Hematopoietic multipotent progenitor cell treated with erythropoietin and hydrocortisone succinate and interleukin-3 and kit ligand, for 8 days (in vitro differentiated cells): ENCODE measurements around the gene GPLD1.
"Not testable (repeated sequence)": the region's sequence is repeated elsewhere in the genome, so short reads cannot be mapped to it uniquely, and the experiment has no call there.

ENCODE experiments used
- DNase-seq: peaks from one replicate; pipeline ENCODE4 v3.0.0-alpha.2; 2015

Gene GPLD1, protein sequence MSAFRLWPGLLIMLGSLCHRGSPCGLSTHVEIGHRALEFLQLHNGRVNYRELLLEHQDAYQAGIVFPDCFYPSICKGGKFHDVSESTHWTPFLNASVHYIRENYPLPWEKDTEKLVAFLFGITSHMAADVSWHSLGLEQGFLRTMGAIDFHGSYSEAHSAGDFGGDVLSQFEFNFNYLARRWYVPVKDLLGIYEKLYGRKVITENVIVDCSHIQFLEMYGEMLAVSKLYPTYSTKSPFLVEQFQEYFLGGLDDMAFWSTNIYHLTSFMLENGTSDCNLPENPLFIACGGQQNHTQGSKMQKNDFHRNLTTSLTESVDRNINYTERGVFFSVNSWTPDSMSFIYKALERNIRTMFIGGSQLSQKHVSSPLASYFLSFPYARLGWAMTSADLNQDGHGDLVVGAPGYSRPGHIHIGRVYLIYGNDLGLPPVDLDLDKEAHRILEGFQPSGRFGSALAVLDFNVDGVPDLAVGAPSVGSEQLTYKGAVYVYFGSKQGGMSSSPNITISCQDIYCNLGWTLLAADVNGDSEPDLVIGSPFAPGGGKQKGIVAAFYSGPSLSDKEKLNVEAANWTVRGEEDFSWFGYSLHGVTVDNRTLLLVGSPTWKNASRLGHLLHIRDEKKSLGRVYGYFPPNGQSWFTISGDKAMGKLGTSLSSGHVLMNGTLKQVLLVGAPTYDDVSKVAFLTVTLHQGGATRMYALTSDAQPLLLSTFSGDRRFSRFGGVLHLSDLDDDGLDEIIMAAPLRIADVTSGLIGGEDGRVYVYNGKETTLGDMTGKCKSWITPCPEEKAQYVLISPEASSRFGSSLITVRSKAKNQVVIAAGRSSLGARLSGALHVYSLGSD

DNA sequence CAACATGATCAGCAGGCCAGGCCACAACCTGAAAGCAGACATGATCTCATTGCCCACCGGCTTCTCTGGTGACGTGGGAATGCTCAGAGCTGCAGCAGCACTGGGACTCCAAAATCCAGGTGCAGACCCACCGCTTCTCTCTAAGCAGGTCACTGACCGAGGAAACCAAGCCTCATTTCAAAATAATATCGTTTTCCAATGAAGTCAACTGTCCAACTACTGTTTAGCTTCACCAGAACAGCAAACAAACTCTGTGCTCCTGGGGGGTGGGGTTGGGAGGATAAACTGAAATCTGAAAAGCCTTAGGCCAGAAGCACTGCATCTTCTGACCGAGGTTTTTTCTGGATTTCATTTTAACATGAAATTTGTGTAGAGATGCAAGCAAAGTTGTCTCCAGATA, at the start of gene GPLD1:
Gene GPLD1 (minus strand): TSS at position 109 of the 400 bp plus-strand sequence. CDS start 67 bp downstream, at position 42.
- DNase-seq = no peak

DNA sequence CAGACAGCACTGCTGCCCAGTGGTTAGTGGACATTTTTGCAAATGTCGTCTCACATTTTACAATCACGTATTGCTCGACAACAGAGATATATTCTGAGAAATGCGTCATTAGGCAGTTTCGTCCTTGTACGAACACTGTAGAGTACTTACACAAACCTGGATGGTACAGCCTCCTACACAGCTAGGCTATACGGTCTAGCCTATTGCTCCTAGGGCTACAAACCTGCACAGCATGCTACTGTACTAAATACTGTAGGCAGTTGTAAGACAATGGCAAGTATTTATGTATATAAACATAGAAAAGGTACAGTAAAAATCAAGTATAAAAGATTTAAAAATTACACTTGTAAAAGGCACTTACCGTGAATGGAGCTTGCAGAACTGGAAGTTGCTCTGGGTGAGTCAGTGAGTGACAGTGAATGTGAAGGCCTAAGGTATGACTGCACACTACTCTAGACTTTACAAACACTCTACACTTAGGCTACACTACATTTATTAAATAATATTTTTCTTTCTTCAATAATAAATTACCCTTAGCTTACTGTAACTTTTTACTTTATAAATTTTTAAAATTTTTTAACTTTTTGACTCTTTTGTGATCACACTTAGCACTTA, 48.5 kb upstream of the GPLD1 start:
- DNase-seq = no peak

DNA sequence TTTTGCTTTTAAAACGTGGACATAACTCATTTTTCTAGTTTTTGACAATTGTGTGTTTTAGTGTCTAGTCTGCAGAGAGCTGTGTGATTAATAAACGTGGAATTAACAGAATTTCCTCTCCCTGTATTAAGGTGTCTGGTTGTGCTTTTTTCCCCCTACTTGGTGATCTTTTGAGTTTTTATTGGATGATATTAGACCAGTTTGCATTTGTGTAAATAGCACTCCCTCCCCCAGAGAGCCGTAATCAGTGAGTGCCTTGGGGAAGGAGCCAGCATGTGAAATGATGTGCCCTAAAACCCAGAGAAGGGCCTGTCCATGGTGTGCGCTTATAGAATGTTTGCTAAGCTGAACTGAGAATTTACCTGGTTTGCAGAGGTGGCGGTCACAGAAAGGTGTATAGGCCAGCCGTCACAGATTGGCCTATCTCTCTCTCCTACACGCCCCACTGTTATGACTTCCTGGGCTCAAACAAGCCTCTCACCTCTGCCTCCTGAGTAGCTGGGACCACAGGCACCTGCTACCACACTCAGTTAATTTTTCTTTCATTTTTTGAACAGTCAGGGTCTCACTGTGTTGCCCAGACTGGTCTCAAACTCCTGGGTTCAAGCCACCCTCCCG, 47.8 kb upstream of the GPLD1 start:
- DNase-seq = no peak

DNA sequence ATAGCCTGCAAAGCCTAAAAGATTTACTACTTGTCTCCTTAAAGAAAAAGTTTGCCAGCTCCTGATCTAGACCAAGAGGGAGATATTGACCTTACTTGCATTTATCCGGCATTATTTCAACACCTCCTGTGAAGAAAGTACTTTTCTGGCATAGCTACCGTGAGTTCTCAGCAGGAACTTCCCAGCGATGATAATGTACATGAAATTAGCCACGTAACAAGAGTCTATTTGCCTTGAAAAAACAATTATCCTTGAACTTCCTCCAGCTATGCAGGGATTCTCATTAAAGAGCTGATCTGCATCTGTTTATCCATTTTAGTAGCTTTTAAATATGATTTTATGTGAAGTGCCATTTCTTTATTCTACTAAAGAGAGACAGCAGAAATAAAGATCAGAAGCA, 47.1 kb upstream of the GPLD1 start:
- no peak for DNase-seq

DNA sequence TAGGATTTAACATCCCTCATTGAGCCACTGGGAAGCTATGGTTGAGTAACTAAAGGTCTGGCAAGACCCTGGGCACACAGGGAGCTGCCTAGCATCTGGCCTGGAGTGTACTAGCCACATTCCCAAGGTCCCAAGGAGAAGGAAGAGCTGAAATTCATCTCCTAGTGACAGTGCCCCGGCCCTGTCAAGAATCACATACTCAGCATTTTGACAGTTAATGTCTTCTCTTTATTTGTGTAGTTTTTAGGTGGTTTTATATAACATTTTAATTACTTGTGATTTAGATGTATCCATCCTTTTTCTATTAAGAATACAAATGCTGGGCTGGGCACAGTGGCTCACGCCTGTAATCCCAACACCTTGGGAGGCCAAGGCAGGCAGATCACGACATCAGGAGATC, 45.8 kb upstream of the GPLD1 start:
- no peak for DNase-seq

DNA sequence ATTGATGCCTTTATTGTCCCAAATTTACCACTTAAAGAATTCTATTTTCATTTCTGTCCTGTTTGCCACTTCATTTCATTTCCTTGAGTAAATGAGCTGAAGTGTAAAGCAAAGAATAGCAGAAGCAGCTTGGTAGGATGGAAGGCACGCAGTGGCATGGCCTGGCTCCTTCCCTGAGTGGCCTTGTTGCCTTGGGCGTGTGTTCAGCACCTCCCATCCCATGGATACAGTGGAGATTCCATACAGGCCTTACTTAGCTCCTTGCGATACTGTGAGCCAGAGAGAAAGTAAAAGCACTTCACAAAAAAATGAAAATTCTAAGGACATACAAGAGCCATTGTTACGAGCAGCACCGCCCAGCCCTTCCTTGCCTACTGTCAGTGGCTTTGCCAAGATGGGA, 45.0 kb upstream of the GPLD1 start:
- DNase-seq = no peak

DNA sequence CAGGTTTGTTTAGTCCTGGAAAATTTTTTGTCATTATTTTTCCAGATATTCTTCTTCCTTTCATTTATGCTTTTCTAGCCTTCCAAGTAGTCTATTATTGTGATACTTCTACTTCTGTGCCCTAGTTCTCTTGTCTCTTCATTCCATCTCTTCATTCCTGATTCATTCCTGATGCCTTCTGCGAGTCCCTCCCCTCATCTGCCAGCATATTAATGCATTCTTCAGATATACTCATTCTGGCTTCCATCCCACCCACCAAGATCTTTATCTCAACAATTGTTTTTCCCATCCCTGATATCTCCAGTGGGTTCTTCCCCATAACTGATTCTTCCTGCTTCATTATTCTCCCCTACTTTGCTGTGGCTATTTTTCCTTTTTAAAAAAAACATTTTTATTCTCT, 40.6 kb upstream of the GPLD1 start:
- DNase-seq = no peak

DNA sequence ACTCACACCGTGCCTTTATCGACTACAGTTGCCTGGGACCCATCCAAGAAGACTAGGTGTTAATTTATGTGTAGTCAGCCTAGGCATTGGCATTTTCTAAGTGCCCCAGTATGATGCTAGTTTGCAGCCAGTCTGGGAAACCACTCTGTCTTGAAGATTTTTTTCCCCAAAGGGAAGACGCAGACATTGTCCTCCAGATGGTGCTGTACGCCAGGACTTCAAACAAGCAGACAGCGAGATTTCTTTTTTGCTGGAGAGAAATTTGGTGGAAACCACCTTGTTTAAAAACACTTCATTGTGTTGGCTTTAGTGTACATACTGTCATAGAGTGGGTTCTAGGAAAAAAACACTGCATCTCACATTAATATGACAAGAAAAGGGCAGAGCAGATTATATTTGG, 35.4 kb upstream of the GPLD1 start:
- peak; percentile 66 for DNase-seq

DNA sequence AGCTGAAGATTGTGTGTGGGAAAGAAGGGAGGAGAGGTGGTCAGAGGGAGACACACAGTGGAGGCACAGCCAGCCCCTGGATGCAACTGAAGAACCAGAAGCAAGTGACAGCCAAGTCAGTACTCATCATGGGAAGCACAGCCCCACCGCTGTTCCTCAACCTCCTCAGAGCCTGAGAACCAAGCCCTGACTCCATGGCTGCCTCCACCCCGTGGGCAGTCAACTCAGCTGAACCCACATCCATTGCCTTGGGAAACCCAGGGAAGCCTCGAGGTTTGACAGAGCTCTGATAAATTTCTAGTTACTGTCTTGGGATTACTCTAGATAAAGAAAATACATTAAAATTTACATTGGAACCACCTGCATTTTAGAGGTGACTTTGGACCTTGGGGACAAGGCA, 35.0 kb upstream of the GPLD1 start:
- no peak for DNase-seq

DNA sequence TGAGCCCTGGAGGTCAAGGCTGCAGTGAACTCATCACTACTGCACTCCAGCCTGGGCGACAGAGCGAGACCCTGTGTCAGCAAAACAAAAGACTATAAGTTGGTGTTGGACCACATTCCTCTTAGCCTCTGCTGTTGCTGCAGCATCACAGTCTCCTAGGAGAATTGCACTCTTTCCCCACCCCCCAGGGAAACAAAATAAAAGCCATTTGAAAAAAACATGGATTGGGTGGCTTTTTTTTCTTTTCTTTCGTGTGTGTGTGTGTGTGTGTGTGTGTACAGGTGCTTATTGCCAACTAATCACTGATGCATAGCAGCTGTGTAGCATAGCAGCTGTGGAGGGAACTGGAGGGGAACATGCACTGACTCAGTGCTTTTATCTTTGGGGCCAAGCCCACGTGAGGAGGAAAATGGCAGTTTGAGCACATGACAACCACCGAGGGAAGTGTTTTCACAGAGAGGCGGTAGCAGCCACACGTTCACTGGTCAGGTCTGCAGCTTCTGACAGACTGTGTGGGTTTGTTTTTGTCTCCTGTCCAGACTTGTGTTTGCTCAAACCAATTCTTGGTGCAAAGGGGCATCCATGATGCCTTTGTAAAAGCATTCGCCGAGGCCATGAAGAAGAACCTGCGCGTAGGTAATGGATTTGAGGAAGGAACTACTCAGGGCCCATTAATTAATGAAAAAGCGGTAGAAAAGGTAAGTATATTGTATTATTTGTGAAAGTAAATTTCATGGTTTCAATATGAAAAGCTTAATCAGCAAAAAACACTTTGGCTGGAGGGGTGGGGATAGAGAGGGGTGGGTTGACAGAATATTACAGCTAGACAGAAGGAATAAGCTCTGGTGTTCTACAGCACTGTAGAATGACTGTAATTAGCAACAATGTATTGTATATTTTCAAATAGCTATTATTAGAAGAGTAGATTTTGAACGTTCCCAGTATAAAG, 33.1 kb upstream of the GPLD1 start:
- peak; percentile 79 for DNase-seq

DNA sequence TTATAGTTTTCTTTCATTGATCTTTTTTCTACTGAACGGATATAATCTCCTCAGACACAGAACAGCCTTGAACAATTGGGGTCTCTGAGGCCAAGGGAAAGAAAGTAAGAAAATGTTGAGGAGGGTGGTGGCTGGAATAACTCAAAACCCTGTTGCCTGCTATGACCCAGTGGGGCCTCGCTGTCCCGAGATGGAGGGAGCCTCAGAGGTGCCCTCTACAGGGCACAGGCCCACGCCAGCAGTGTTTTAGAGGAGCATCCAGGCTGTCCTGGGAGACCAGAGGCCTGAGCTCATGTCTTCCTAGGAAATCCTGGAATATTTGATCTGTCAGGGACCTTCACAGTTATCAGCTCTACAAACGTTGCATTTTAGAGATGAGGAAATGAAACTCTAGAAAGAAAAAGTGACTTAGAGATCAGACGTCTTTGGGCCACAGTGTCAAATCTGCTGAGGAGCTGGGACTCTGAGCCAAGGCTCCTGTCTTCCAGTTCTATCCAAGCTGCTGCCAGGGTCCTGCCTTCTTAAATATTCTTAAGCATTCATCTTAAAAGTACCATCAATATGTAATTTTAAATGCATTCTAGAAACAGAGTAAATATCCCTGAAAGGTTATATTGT, 31.7 kb upstream of the GPLD1 start:
- DNase-seq = peak; percentile 70

DNA sequence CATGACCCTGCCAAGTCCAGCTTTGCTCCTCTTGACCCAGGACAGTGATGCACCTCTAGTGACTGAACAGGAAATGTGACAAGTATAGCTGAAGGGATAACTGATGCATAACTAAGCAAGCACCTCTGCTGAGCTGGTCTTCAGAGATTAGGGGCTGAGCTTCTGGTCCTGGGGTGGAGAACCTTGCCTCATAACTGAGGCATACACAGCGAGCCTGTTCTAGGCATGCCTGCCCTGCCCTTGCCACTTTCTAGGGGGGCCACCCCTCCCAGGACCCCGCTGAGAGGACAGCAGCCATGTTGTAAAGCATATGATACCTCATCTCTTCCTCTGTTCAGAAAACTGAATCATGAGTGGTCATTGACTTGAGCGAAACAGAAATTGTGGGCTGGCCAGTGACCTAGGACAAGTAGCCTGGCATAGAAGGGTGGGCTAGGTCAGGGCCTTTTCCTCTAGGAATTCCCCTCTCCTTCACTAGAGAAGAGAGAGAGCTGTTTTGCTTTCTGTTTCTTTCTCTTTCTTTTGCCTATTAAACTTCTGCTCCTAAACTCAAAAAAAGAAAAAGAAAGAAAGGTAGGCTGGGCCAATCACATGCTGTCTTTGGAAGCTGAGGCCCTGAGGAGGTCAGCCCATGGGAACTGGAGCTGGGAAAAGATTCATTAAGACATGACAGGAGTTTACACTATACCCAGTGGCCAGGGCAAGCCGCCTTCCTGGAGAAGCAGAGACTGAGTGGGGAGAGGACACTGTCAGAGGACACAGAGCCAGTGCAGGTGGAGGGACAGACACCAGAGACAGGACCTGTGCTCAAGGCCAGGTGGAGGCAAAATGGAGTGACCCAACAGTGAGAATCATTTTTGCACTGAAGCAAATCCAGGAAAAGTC, 28.5 kb upstream of the GPLD1 start:
- DNase-seq = no peak

DNA sequence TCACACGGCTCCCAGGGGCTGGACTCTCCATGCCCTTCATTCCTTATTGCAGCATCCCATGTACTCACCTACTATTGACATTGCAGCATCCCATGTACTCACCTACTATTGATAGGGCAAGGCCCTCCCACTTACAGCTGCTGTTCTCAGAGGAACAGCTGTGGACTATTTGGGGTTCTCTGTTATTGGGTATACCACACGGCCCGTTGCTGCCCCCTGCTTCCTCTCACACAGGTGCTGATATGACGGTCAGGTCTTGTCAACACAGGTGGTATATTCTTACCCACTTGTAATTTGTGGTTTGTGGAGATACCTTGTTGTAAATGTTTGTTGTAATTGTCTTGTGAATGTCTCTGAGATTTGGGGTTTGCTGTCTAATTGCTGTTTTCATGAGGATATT, 24.2 kb upstream of the GPLD1 start:
- DNase-seq = no peak

DNA sequence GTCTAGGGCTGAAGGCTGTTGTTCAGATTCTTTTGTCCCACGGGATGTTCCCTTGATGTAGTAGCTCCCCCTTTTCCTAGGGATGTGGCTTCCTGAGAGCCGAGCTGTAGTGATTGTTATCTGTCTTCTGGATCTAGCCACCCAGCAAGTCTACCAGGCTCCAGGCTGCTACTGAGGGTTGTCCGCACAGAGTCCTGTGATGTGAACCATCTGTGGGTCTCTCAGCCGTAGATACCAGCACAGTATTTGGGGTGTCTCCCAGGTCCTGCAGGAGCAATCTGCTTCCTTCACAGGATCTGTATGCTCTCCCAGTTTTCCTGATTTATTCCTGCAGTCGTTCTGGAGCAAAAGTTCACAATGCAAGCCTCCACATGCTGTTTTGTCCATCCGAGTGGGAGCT, 22.6 kb upstream of the GPLD1 start:
- not testable (repeated sequence) for DNase-seq

DNA sequence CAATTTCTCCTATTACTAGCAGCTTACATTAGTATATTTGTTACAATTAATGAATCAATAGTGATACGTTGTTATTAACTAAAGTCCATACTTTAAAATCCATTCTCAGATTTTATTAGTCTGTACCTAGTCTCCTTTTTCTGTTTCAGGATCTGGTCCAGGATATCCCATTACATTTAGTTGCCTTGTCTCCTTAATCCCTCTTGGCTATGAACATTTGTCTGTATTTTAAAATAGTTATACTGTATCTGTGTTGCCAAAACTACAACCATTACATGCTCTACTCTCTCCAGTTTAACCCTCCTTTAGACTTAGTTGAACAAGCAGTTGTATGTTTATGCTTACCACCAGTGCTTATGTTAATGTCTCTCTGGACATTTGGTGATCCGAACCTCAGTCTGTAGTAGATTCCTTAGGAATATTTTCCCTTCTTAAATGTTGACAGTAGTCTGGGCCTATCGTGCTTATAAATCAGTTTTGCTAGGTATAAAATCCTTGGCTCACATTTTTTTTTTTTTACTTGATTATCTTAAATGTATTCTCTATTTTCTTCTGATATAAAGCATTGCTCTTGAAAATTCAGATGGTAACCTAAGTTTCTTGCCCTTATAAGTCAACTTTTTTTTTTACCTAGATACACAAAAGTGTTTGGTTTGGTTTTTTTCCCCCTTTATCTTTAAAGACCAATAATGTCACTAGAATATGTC, 17.6 kb upstream of the GPLD1 start:
- no peak for DNase-seq

DNA sequence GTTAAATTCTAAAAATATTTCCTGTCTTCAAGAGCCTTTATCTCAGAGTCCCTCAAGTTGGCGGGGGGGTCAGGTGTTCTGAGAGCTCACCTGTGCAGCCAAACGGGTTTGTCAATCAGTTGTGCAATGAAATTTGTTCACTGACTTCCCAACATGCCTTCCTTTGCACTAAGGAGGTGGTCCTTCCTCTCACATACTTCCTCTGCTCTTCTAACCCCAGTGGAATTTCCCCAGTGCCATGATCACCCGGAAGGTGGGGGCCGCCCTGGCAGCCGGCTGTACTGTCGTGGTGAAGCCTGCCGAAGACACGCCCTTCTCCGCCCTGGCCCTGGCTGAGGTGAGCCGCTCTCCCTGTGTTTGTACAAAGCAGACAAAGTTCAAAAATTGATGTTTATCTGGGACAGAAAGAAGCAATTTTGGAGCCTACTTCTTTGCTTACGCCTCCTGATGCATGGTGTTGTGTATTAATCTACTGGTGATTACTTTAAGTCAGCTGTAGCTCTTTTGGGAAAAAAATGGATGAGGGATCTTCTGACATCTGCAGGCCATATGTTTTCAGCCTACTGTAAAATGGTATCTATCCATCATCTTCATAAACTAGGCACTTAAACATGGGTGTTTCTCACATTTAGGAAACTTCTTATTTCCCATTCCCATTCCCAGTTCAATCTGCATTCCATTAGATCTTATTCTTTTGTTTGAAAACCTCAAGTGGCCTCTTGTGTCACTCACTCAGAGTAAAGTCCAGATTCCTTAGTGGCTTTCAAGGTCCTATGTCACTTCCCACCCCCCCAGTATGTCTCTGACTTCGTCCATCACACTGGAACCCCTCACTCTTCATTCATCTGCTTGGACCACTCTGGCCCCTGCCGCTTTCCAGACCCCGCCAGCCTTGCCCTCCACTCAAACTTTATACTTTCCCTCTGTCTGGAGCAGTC, 15.5 kb upstream of the GPLD1 start:
- DNase-seq = no peak

DNA sequence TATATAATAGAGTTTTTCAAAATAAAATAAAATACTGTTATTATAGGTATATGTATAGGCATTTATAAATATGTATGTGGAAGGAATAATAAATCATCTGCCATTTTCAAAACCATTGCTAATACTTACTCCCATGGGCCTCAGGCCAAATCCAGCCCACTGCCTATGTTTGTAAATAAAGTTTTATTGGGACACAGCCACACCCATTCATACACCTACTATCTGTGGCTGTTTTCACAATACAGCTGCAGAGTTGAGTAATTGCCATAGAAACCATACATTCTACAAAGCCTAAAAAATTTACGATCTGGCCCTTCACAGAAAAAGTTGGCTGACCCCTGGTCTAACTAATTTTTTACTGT, 14.9 kb upstream of the GPLD1 start:
- DNase-seq = no peak

DNA sequence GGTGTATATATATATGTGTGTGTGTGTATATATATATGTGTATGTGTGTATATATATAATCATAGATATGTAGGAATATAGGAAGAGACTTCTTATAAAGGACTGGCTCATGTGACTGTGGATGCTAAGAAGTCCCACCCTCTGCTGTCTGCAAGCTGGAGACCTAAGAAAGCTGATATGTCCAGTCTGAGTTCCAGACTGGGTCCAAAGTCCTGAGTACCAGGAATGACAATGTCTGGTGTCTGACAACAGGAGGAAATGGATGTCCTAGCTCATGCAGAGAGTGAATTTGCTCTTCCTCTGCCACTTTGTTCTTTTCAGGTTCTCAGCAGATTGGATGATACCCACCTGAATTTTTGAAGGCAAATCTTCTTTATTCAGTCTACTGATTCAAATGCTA, 12.5 kb upstream of the GPLD1 start:
- no peak for DNase-seq

DNA sequence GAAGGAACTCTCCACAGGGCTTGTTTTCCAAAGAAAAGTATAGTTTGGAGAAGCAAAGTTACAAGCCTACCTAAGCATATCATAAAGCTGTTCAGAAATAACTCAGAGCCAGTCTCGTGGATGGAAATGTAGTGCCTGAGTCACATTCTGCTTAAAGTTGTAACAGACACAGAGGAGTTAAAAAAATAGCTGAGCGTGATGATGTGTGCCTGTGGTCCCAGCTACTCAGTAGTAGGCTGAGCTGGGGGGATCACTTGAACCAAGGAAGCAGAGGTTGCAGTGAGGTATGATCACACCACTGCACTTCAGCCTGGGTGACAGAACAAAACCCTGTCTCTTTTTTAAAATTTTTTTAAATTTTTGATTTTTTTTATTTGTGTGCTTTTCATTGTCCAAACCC, 12.0 kb upstream of the GPLD1 start:
- DNase-seq = no peak
